GM21723 (cell line): Measurements from ENCODE around the gene SRGN.
A peak's percentile ranks its signal among the peaks of the same experiment; 100 is the strongest.

Source experiments
- ATAC-seq: cut with Tn5 transposase; IDR thresholded peaks from one replicate; pipeline ENCODE4 v1.9.1; 2021; ENCODE audit warnings: mild to moderate bottlenecking, moderate library complexity; ENCODE audit not compliant: unreplicated experiment

Gene SRGN

GRCh38 chr10:69060127-69060798 is 27.6 kb upstream of the SRGN start:
- no peak for ATAC-seq

GRCh38 chr10:69061305-69062161 is 26.4 kb upstream of the SRGN start:
- no peak for ATAC-seq

GRCh38 chr10:69062901-69063300 is 25.0 kb upstream of the SRGN start:
- ATAC-seq: no peak

GRCh38 chr10:69064762-69065328 is 23.1 kb upstream of the SRGN start:
- ATAC-seq: no peak

GRCh38 chr10:69065406-69066361 is 22.2 kb upstream of the SRGN start:
- peak; percentile 51 for ATAC-seq

- ATAC-seq: no peak
These were observed 20.7 kb upstream of the SRGN start for GRCh38 chr10:69067189-69067588.

- ATAC-seq: no peak
These were observed 19.4 kb upstream of the SRGN start for GRCh38 chr10:69068549-69068948.

GRCh38 chr10:69069090-69070042 is 18.5 kb upstream of the SRGN start:
- no peak for ATAC-seq

GRCh38 chr10:69070951-69071350 is 17.0 kb upstream of the SRGN start:
- no peak for ATAC-seq

GRCh38 chr10:69071610-69072009 is 16.3 kb upstream of the SRGN start:
- no peak for ATAC-seq

- ATAC-seq: no peak
These were observed 14.9 kb upstream of the SRGN start for GRCh38 chr10:69073026-69073425.

GRCh38 chr10:69073736-69074364 is 14.1 kb upstream of the SRGN start:
- ATAC-seq: no peak

GRCh38 chr10:69074532-69074931 is 13.4 kb upstream of the SRGN start:
- no peak for ATAC-seq

GRCh38 chr10:69075431-69075830 is 12.5 kb upstream of the SRGN start:
- no peak for ATAC-seq

GRCh38 chr10:69078311-69078710 is 9.6 kb upstream of the SRGN start:
- ATAC-seq: no peak

GRCh38 chr10:69080226-69080625 is 7.7 kb upstream of the SRGN start:
- ATAC-seq: no peak

- no peak for ATAC-seq
These were observed 1.8 kb upstream of the SRGN start for GRCh38 chr10:69086001-69086509.

GRCh38 chr10:69088471-69088769 is 517 bp downstream of the SRGN start:
- ATAC-seq: no peak

GRCh38 chr10:69088801-69089501 is 1.0 kb downstream of the SRGN start:
- ATAC-seq: no peak
